ENCODE measurements around the gene POLE2. TPM values are rescaled to one million over a fixed set of nuclear protein-coding genes. Genes with fewer than 3 reads are reported as not detected.
A peak's percentile ranks its signal among the peaks of the same experiment; 100 is the strongest.
"Not testable (repeated sequence)": the region's sequence is repeated elsewhere in the genome, so short reads cannot be mapped to it uniquely, and the experiment has no call there.

Gene POLE2
- total RNA-seq, 4 donors from 2014 or later = 1.5 to 3.6 TPM; not detected in 2

DNA sequence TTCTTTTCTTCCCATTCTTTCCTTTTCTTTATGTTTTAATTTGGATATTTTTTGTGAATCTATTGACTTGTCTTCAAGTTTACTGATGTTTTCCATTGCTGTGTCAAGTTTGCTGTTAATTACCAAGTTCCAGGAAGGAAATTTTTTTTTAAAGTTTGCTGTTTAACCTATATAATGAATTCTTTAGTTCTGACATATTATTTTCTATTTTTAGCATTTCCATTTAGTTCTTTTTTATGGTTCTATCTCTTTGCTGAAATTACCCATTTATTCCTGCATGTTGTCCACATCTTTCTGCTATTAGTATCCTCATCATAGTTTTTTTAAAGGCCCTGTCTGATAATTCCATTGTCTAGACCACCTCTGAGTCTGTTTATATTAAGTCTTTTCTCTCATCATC lies 32.7 kb upstream of the POLE2 start:
- in situ Hi-C loops (cut with MboI; ENCODE audit: low sequenced_read_pairs in 4 of 4) = loop anchor here in 1 of 4 donors (25.0 kb wide), 1 partner anchor 258 kb away; no protein-coding TSS in a partner anchor
- no peak for ATAC-seq
- H3K36me3 ChIP-seq = peaks cover 0 to 26% of the 10 kb centered on the region in 2 donors

DNA sequence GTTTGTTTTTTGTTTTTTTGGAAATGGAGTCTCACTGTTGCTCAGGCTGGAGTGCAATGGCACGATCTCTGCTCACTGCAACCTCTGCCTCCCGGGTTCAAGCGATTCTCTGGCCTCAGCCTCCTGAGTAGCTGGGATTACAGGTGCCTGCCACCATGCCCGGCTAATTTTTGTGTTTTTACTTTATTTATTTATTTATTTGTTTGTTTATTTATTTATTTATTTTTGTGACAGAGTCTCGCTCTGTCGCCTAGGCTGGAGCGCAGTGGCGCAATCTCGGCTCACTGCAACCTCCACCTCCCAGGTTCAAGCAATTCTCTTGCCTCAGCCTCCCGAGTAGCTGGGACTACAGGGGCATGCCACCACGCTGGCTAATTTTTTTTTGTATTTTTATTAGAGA lies 23.0 kb upstream of the POLE2 start:
- DNase-seq; intact Hi-C loops (cut with DNase I; ENCODE audit: low total_unique reads); H3K27ac ChIP-seq; H3K9me3 ChIP-seq; H3K4me3 ChIP-seq; H3K4me1 ChIP-seq; ATAC-seq; H3K27me3 ChIP-seq: not testable (repeated sequence)
- in situ Hi-C loops (cut with MboI; ENCODE audit: low sequenced_read_pairs in 4 of 4) = loop anchor here in 1 of 4 donors (25.0 kb wide), 1 partner anchor 249 kb away; no protein-coding TSS in a partner anchor
- peaks cover 4 to 32% of the 10 kb centered on the region in 2 donors for H3K36me3 ChIP-seq

More for the DNA sequence above, 32.7 kb upstream of the POLE2 start:
- DNase-seq = no peak
- no peaks in the 10 kb centered on the region for H3K4me1 ChIP-seq
- intact Hi-C loops (cut with DNase I; ENCODE audit: low total_unique reads) = no loop called here
- no peak overlapping the region for H3K4me3 ChIP-seq
- H3K27me3 ChIP-seq = no peaks in the 10 kb centered on the region
- TF ChIP-seq POLR2A (IDR thresholded peaks at IDR 0.05) (no peak), CTCF (IDR thresholded peaks at IDR 0.05 in 4 of 5, conservative IDR thresholded peaks at IDR 0.05 in 1 of 5) (no peak)
- no peaks in the 10 kb centered on the region for H3K9me3 ChIP-seq
- no peak overlapping the region for H3K27ac ChIP-seq

DNA sequence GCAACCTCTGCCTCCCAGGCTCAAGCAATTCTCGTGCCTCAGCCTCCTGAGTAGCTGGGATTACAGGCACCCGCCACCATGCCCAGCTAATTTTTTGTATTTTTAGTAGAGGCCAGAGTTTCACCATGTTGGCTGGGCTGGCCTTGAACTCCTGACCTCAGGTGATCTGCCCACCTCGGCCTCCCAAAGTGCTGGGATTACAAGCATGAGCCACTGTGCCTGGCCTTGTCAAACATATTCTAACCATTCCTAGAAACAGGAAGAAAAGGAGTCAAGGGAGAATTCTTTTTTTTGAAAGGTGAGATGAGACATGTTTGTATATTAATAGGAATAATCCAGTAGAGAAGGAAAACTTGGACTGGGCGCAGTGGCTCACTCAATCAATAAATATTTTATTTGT lies 16.5 kb upstream of the POLE2 start:
- peaks cover 0 to 10% of the 10 kb centered on the region in 2 donors for H3K36me3 ChIP-seq
- in situ Hi-C loops (cut with MboI; ENCODE audit: low sequenced_read_pairs in 4 of 4) = loop anchor here in 1 of 4 donors (25.0 kb wide), 1 partner anchor 242 kb away; no protein-coding TSS in a partner anchor
- intact Hi-C loops (cut with DNase I; ENCODE audit: low total_unique reads); H3K9me3 ChIP-seq; H3K4me3 ChIP-seq; H3K27me3 ChIP-seq; DNase-seq; H3K4me1 ChIP-seq; ATAC-seq; H3K27ac ChIP-seq: not testable (repeated sequence)

DNA sequence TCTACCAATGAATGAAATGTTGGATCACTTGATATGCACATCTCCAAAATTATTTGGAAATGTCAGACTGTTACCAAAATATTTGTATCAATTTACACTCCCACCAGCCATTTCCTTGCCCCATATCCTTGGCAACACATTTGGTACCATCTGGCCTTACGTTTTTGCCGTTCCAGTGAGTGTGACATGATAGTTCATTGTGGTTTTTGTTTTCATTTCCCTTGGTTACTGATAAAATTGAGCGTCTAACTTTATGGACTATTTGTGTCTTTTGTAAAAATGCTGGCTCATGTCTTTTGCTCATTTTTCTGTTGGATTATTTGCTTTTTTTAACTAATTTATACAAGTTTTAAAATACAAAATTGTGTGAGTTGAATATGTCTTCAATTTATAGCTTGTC lies 16.0 kb upstream of the POLE2 start:
- Histone ChIP-seq H3K27me3 (no peaks in the 10 kb centered on the region), H3K9me3 (no peaks in the 10 kb centered on the region), H3K36me3 (peaks cover 0 to 10% of the 10 kb centered on the region in 2 donors), H3K4me1 (no peaks in the 10 kb centered on the region), H3K4me3 (no peak overlapping the region), H3K27ac (no peak overlapping the region)
- intact Hi-C loops (cut with DNase I; ENCODE audit: low total_unique reads) = no loop called here
- TF ChIP-seq POLR2A (IDR thresholded peaks at IDR 0.05) (no peak), CTCF (IDR thresholded peaks at IDR 0.05 in 4 of 5, conservative IDR thresholded peaks at IDR 0.05 in 1 of 5) (no peak)
- DNase-seq (no peak), ATAC-seq (no peak)
- in situ Hi-C loops (cut with MboI; ENCODE audit: low sequenced_read_pairs in 4 of 4) = loop anchor here in 1 of 4 donors (25.0 kb wide), 1 partner anchor 242 kb away; no protein-coding TSS in a partner anchor

DNA sequence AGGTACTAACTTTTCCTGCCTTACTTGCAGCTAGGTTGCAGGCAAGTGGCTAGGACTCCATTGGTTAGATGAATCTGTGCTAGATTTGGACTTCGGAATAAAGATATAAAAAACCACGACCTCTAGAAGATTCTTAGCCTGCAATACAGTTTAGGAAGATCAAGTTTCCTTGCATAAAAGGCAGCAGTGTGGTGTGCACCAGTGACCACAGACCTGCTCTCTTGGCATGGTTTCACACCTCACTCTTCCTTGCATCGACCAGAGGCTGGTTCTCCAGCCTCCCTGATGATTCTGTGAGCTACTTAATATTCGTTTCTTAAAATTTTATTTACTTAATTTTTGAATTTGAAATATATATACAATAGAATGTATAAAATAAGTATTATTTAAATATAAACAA lies 14.7 kb upstream of the POLE2 start:
- no peak for TF ChIP-seq POLR2A (IDR thresholded peaks at IDR 0.05)
- Histone ChIP-seq H3K27me3 (no peaks in the 10 kb centered on the region), H3K27ac (no peak overlapping the region), H3K9me3 (no peaks in the 10 kb centered on the region), H3K4me1 (no peaks in the 10 kb centered on the region), H3K36me3 (peaks cover 0 to 10% of the 10 kb centered on the region in 2 donors), H3K4me3 (no peak overlapping the region)
- intact Hi-C loops (cut with DNase I; ENCODE audit: low total_unique reads) (no loop called here), in situ Hi-C loops (cut with MboI; ENCODE audit: low sequenced_read_pairs in 4 of 4) (loop anchor here in 1 of 4 donors (25.0 kb wide), 1 partner anchor 240 kb away; no protein-coding TSS in a partner anchor)
- no peak for DNase-seq
- no peak for ATAC-seq

GRCh38 chr14:49693735-49694124 lies 5.7 kb upstream of the POLE2 start:
- DNase-seq; H3K36me3 ChIP-seq; in situ Hi-C loops (cut with MboI; ENCODE audit: low sequenced_read_pairs in 4 of 4); H3K27me3 ChIP-seq; H3K9me3 ChIP-seq; ATAC-seq: not testable (repeated sequence)
- peaks cover 5 to 11% of the 10 kb centered on the region in 2 donors for H3K4me1 ChIP-seq
- peak overlapping the region; percentile 85 to 91 (median 90) for H3K27ac ChIP-seq
- peak overlapping the region; percentile 65 to 78 (median 69) for H3K4me3 ChIP-seq
- intact Hi-C loops (cut with DNase I; ENCODE audit: low total_unique reads) = loop anchor here (1.0 to 2.0 kb wide), 2 partner anchors 59 to 75 kb away; partner anchors contain the start of gene KLHDC2
